IMR-90 (cell line): ENCODE results near the gene TEX28.
"Not testable (repeated sequence)": the region's sequence is repeated elsewhere in the genome, so short reads cannot be mapped to it uniquely, and the experiment has no call there.

Experiments
- BHLHE40 ChIP-seq: fragments of 150-350 bp; IDR thresholded peaks from 2 replicates; pipeline ENCODE4 v1.6.1; 2016; ENCODE audit warnings: mild to moderate bottlenecking, low read depth, low read length
- CTCF ChIP-seq: conservative IDR thresholded peaks from 2 replicates; pipeline ENCODE4 v1.5.1; 2012; ENCODE audit warnings: mild to moderate bottlenecking, low read depth, low read length, improper control_type of control experiment
- MAFK ChIP-seq: IDR thresholded peaks from 2 replicates; pipeline ENCODE4 v1.6.1; 2012; ENCODE audit warnings: low read depth, low read length, improper control_type of control experiment
- NFE2L2 ChIP-seq: fragments of 150-350 bp; IDR thresholded peaks from 2 replicates; pipeline ENCODE4 v1.6.1; 2016; ENCODE audit warnings: low read depth, mild to moderate bottlenecking, low read length
- POLR2A ChIP-seq: IDR thresholded peaks from 2 replicates; pipeline ENCODE4 v1.6.1; 2012; ENCODE audit warnings: mild to moderate bottlenecking, low read depth, low read length
- RAD21 ChIP-seq: IDR thresholded peaks from 2 replicates; pipeline ENCODE4 v1.6.1; 2012; ENCODE audit warnings: low read length, improper control_type of control experiment
- RCOR1 ChIP-seq: IDR thresholded peaks from 2 replicates; pipeline ENCODE4 v1.6.1; 2012; ENCODE audit warnings: mild to moderate bottlenecking, low read length, improper control_type of control experiment; ENCODE audit not compliant: insufficient replicate concordance
- SMC3 ChIP-seq: fragments of 150-350 bp; IDR thresholded peaks from 2 replicates; pipeline ENCODE4 v1.6.1; 2016; ENCODE audit warnings: low read depth, mild to moderate bottlenecking, antibody characterized with exemption, low read length, moderate library complexity
- USF2 ChIP-seq: fragments of 150-350 bp; IDR thresholded peaks from 2 replicates; pipeline ENCODE4 v1.6.1; 2017; ENCODE audit warnings: mild to moderate bottlenecking, antibody characterized with exemption, low read length, low read depth

GRCh38 chrX:154258711-154259110, 36.2 kb downstream of the TEX28 start:
- not testable (repeated sequence) for TF ChIP-seq CTCF, POLR2A, RAD21, USF2, BHLHE40, RCOR1, NFE2L2, MAFK, SMC3
